ENCODE data around the gene ATL2.

GRCh38 chr2:38416296-38417036 lies 39.4 kb upstream of the ATL2 start:
- TF ChIP-seq CTCF (IDR thresholded peaks at IDR 0.05): no peak
- no peak for TF ChIP-seq POLR2AphosphoS5 (IDR thresholded peaks at IDR 0.05)
- TF ChIP-seq POLR2A (IDR thresholded peaks at IDR 0.05): no peak

All from prostate gland (tissue), 2 donors.